SKM-1 (cell line): Measurements from ENCODE around the gene SLC1A4.

ENCODE experiments used
- DNase-seq: peaks from one replicate; lab custom pipeline; 2025; ENCODE audit not compliant: unreplicated experiment; lab: John Stamatoyannopoulos, UW

SLC1A4 gene

GRCh38 chr2:65070172-65070830, 81.1 kb downstream of the SLC1A4 start:
- no peak for DNase-seq

DNA sequence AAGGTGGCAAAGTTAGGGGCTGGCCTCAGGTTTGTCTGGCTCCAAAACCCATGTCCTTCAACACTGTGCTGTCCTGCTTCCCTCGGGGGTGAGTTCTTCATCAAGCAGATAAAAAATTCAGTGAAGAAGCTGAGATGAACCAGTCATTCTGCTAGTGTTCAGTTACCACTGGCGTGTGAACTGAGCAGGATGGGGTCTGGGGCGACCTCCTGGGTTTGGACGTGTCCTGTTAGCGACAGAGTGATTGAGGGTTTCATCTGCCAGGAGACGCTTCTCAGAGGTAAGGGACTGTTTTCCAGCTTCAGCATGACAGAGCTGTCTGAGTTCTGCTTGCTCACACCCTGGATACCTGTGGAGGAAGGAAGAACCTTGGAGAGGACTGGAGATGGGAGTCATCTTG, 81.7 kb downstream of the SLC1A4 start:
- no peak for DNase-seq

DNA sequence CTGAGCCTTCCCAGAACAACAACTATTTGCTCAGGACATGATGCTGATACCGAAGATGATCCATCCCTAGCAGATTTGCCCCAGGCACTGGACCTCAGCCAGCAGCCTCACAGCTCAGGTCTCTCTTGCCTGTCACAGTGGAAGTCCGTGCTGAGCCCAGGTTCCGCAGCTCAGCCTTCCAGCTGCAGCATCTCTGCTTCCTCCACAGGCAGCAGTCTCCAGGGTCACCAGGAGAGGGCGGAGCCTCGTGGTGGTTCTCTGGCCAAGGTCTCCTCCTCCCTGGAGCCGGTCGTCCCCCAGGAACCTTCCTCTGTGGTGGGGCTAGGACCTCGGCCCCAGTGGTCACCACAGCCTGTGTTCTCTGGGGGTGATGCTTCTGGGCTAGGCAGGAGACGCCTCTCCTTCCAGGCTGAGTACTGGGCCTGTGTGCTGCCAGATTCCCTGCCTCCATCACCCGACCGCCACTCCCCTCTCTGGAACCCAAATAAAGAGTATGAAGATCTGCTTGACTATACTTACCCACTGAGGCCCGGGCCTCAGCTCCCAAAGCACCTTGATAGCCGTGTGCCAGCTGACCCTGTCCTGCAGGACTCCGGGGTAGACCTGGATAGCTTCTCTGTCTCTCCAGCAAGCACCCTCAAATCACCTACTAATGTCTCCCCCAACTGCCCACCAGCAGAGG, 82.4 kb downstream of the SLC1A4 start:
- no peak for DNase-seq

- DNase-seq, result no peak
These were observed 83.2 kb downstream of the SLC1A4 start for GRCh38 chr2:65072181-65072970.
